ENCODE results near the gene RNU1-3. TPM values are rescaled to one million over a fixed set of nuclear protein-coding genes. Genes with fewer than 3 reads are reported as not detected.

Gene RNU1-3
- total RNA-seq, 1 experiment from 2014 or later: under 0.01 TPM

DNA sequence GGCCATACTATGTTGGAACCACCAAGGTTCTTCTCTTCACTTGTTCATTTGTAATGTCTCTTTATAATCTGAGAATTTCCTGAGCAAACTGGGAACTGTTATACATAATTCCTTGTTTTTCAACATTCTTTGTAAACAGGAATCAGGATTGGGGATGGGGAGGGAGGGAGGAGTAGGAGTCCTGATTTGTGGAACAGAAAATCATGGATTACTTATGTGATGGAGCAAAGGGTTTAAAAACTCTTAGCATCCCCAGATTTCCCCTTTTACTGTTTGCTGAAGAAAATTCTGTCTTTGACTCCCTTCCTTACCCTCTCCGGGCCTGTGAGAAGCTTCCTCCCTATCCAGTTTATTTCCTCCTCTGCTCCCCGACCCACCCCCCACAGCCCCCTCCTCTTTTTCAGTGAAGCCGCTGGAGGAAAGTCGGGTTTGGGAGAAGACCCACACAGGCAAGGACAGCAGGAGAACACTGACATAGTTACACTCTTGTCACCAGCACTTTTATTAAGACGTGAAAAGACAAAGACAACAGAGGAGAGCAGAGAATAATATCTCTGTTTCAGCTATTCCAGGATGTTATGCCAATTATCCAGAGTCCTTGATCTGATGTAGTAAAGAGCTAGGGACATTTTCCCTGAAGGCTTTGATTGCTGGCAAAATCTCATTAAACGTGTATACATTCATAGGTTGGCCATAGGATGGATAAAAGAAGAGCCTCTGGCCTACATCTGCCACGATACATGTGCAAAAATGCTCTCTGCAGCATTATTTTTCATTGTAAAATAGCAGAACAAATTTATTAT lies 48.8 kb downstream of the RNU1-3 start:
- Histone ChIP-seq H3K36me3 (peaks cover 19% of the 10 kb centered on the region), H3K4me1 (replicated peaks) (peaks cover 7% of the 10 kb centered on the region), H3K27me3 (replicated peaks) (0 out of 2 replicates have a peak, but pooled peaks cover 4% of the 10 kb centered on the region), H3K9me3 (replicated peaks) (no peaks in the 10 kb centered on the region), H3K27ac (no peak overlapping the region), H3K4me3 (no peak overlapping the region)
- DNase-seq (ENCODE audit: low read depth in 1 of 2, low spot score in 2 of 2): peak in 1 of 2 experiments; percentile 53

DNA sequence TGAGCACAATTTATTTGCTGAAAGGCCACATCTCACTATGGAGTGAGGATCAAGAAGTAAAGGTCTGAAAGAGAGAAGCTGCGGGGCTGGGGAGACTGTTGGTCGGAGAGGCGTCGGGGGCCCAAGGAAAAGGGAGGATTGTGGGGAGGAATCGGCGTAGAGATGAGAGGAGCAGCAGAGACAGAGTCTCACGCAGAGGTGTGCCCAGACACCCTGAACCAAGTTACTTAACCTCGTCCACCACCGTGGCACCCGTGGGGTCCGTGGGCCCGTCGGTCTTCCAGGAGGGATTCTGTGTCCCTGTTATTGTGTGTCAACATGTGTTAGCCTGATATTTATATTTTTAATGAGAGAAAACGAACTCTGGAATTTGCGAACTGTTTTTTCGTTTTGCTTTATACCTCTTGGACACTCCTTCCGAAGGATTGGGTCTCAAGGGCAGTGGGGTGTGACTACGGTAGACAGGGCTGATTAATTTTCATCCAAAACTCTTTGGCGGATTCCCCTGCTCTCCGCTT lies 49.6 kb downstream of the RNU1-3 start:
- H3K9me3 ChIP-seq (replicated peaks): no peaks in the 10 kb centered on the region
- H3K4me3 ChIP-seq: no peak overlapping the region
- H3K27me3 ChIP-seq (replicated peaks): 0 out of 2 replicates have a peak, but pooled peaks cover 4% of the 10 kb centered on the region
- no peak overlapping the region for H3K27ac ChIP-seq
- peak in 1 of 2 experiments; percentile 70 for DNase-seq (ENCODE audit: low read depth in 1 of 2, low spot score in 2 of 2)
- peaks cover 12% of the 10 kb centered on the region for H3K4me1 ChIP-seq (replicated peaks)
- peaks cover 10% of the 10 kb centered on the region for H3K36me3 ChIP-seq

Other genes starting within 250 kb of the RNU1-3 start
- gene SPATA21, start 229.5 kb downstream of the RNU1-3 start, total RNA-seq (2014; rRNA removed; shearing (Covaris generic)): not detected in 2 replicates
- gene NECAP2, start 226.2 kb downstream of the RNU1-3 start, total RNA-seq (2014; rRNA removed; shearing (Covaris generic)): 129 and 138 TPM in 2 replicates
- under 0.01 and 294 TPM in 2 replicates for gene RNU1-1, start 152.7 kb downstream of the RNU1-3 start, total RNA-seq (2014; rRNA removed; shearing (Covaris generic))
- 21.1 and 56.6 TPM in 2 replicates for gene NBPF1, start 53.4 kb downstream of the RNU1-3 start, total RNA-seq (2014; rRNA removed; shearing (Covaris generic))
- under 0.01 and 294 TPM in 2 replicates for gene RNU1-4, start 73.6 kb upstream of the RNU1-3 start, total RNA-seq (2014; rRNA removed; shearing (Covaris generic))
- under 0.01 and 294 TPM in 2 replicates for gene RNU1-2, start 229.0 kb upstream of the RNU1-3 start, total RNA-seq (2014; rRNA removed; shearing (Covaris generic))